A549 treated with ZK216348 at 1 μM for 4 hours (cell line): ENCODE results near the gene RNASEH1. TPM values are rescaled to one million over a fixed set of nuclear protein-coding genes. Genes with fewer than 3 reads are reported as not detected.

Source experiments
- total RNA-seq: library from RNA; stranded (reverse); fragments of 200-300 nt; extraction: Qiagen RNA extraction; gene quantifications from 5 replicates; pipeline ENCODE4 v1.2.3, GENCODE V29; 2022; ENCODE audit warnings: low read depth

The RNASEH1 gene
- 46.1 to 54.7 TPM (median 53.5 TPM) in 5 replicates for total RNA-seq

GRCh38 chr2:3558205-3559014, at the start of gene RNASEH1:
Gene RNASEH1, minus strand, starts transcription at chr2:3558333. Its CDS starts 73 bp downstream, at chr2:3558260.

GRCh38 chr2:3594493-3595281, 36.6 kb upstream of the RNASEH1 start, which contains the start of gene COLEC11:
Gene COLEC11, plus strand, starts transcription at chr2:3595112. Its CDS starts 9,229 bp downstream, at chr2:3604341.

GRCh38 chr2:3519255-3520205, 38.6 kb downstream of the RNASEH1 start, which contains the start of gene ADI1:
Gene ADI1, minus strand, starts transcription at chr2:3519531. Its CDS starts 44 bp downstream, at chr2:3519487.

Other genes starting within 250 kb of the RNASEH1 start
- 36.7 to 41.7 TPM (median 40.6 TPM) in 5 replicates for gene EIPR1, start 180.5 kb downstream of the RNASEH1 start, total RNA-seq
- gene TRAPPC12, start 178.6 kb downstream of the RNASEH1 start, total RNA-seq: 49.5 to 74.2 TPM (median 67.2 TPM) in 5 replicates
- gene ADI1, start 38.8 kb downstream of the RNASEH1 start, total RNA-seq: 53.9 to 57.7 TPM (median 56.0 TPM) in 5 replicates
- 2,882 to 4,590 TPM (median 3,077 TPM) in 5 replicates for gene RPS7, start 16.9 kb upstream of the RNASEH1 start, total RNA-seq
- 0.39 to 1.4 TPM (median 0.47 TPM) in 5 replicates for gene COLEC11, start 36.8 kb upstream of the RNASEH1 start, total RNA-seq
- not detected in 5 replicates for gene ALLC, start 99.9 kb upstream of the RNASEH1 start, total RNA-seq
- 0.77 TPM in 1 of 5 replicates, not detected in the others for gene DCDC2C, start 145.2 kb upstream of the RNASEH1 start, total RNA-seq